Retinal pigment epithelial cell (primary cell): ENCODE measurements around the gene CFDP1.

Source experiments
- DNase-seq: peaks from one replicate; pipeline ENCODE4 v3.0.0-alpha.2; 2010; ENCODE audit warnings: low read depth
- H3K4me3 ChIP-seq: 2 replicates; pipeline ENCODE4 v1.5.1; 2011; ENCODE audit warnings: mild to moderate bottlenecking, low read length, control low read depth, moderate library complexity
- CTCF ChIP-seq: conservative IDR thresholded peaks from 2 replicates; pipeline ENCODE4 v1.5.1; 2011; ENCODE audit warnings: low read depth, low read length, control low read depth, inconsistent platforms

The CFDP1 gene

GRCh38 chr16:75416904-75417565, 16.3 kb downstream of the CFDP1 start:
- no peak for TF ChIP-seq CTCF
- no peak overlapping the region for H3K4me3 ChIP-seq
- no peak for DNase-seq

- TF ChIP-seq CTCF, result no peak
- DNase-seq, result no peak
- no peak overlapping the region for H3K4me3 ChIP-seq
Observed at GRCh38 chr16:75415169-75415905, 18.0 kb downstream of the CFDP1 start.

GRCh38 chr16:75413951-75414350, 19.4 kb downstream of the CFDP1 start:
- no peak overlapping the region for H3K4me3 ChIP-seq
- DNase-seq, result no peak
- TF ChIP-seq CTCF, result no peak

GRCh38 chr16:75406943-75407342, 26.4 kb downstream of the CFDP1 start:
- TF ChIP-seq CTCF, result no peak
- no peak for DNase-seq
- H3K4me3 ChIP-seq, result no peak overlapping the region

- DNase-seq, result peak; percentile 2
- H3K4me3 ChIP-seq, result no peak overlapping the region
Observed at GRCh38 chr16:75402821-75403475, 30.4 kb downstream of the CFDP1 start.

GRCh38 chr16:75402159-75402820, 31.0 kb downstream of the CFDP1 start:
- no peak for DNase-seq
- no peak for TF ChIP-seq CTCF
- H3K4me3 ChIP-seq, result no peak overlapping the region

More at GRCh38 chr16:75402821-75403475, 30.4 kb downstream of the CFDP1 start:
- TF ChIP-seq CTCF, result peak; percentile 64
